CD4-positive, alpha-beta T cell treated with Interleukin-17A for 4 hours (primary cell): ENCODE data around the gene PRKRIP1.
A peak's percentile ranks its signal among the peaks of the same experiment; 100 is the strongest.
"Not testable (repeated sequence)": the region's sequence is repeated elsewhere in the genome, so short reads cannot be mapped to it uniquely, and the experiment has no call there.

Source experiments
- DNase-seq: peaks from one replicate; pipeline ENCODE4 v3.0.0-alpha.2; 2020; ENCODE audit warnings: mixed read lengths

PRKRIP1 gene

GRCh38 chr7:102395873-102396709 is at the start of gene PRKRIP1:
Gene PRKRIP1 (plus strand): TSS chr7:102396363. CDS start chr7:102396412, 49 bp downstream.
- peak; percentile 84 for DNase-seq

GRCh38 chr7:102346983-102347382 is 49.2 kb upstream of the PRKRIP1 start:
- not testable (repeated sequence) for DNase-seq

- not testable (repeated sequence) for DNase-seq
Measured at GRCh38 chr7:102356344-102356743, 39.8 kb upstream of the PRKRIP1 start, which contains the start of gene SPDYE6. Gene SPDYE6 (minus strand): TSS chr7:102356444. CDS start chr7:102356023, 421 bp downstream.

GRCh38 chr7:102363549-102364393 is 32.4 kb upstream of the PRKRIP1 start:
- DNase-seq = peak; percentile 93

- DNase-seq = not testable (repeated sequence)
Measured at GRCh38 chr7:102364394-102364886, 31.7 kb upstream of the PRKRIP1 start.

- DNase-seq = not testable (repeated sequence)
Measured at GRCh38 chr7:102365390-102365789, 30.8 kb upstream of the PRKRIP1 start.

- not testable (repeated sequence) for DNase-seq
Measured at GRCh38 chr7:102370038-102370437, 26.1 kb upstream of the PRKRIP1 start.

- DNase-seq = not testable (repeated sequence)
Measured at GRCh38 chr7:102372796-102373195, 23.4 kb upstream of the PRKRIP1 start.

GRCh38 chr7:102376964-102377466 is 19.1 kb upstream of the PRKRIP1 start:
- DNase-seq = no peak

- DNase-seq = not testable (repeated sequence)
Measured at GRCh38 chr7:102380837-102381236, 15.3 kb upstream of the PRKRIP1 start.

GRCh38 chr7:102381696-102382425 is 14.3 kb upstream of the PRKRIP1 start:
- DNase-seq = not testable (repeated sequence)

- DNase-seq = no peak
Measured at GRCh38 chr7:102387064-102387463, 9.1 kb upstream of the PRKRIP1 start.

- no peak for DNase-seq
Measured at GRCh38 chr7:102389810-102390209, 6.4 kb upstream of the PRKRIP1 start.

- DNase-seq = peak; percentile 79
Measured at GRCh38 chr7:102390697-102391484, 5.3 kb upstream of the PRKRIP1 start.

GRCh38 chr7:102392330-102392729 is 3.8 kb upstream of the PRKRIP1 start:
- no peak for DNase-seq

- no peak for DNase-seq
Measured at GRCh38 chr7:102393467-102393866, 2.7 kb upstream of the PRKRIP1 start.

GRCh38 chr7:102395592-102395872 is 631 bp upstream of the PRKRIP1 start:
- DNase-seq = no peak

- no peak for DNase-seq
Measured at GRCh38 chr7:102396710-102397019, 502 bp downstream of the PRKRIP1 start.

- DNase-seq = no peak
Measured at GRCh38 chr7:102398543-102398942, 2.4 kb downstream of the PRKRIP1 start.

- no peak for DNase-seq
Measured at GRCh38 chr7:102400360-102400759, 4.2 kb downstream of the PRKRIP1 start.

GRCh38 chr7:102403563-102403962 is 7.4 kb downstream of the PRKRIP1 start:
- DNase-seq = no peak
